GM23338 (cell line): ENCODE data around the gene OST4.

ENCODE experiments used
- CREB1 ChIP-seq: fragments of 250-450 bp; sonication (Bioruptor Pico); IDR thresholded peaks from 2 replicates; pipeline ENCODE4 v1.5.0; 2020; ENCODE audit warnings: low read depth, mild to moderate bottlenecking, moderate library complexity
- EZH2 ChIP-seq: fragments of 200-600 bp; sonication (generic); IDR thresholded peaks from one replicate; pipeline ENCODE4 v1.8.0; 2017; ENCODE audit warnings: antibody characterized with exemption, mild to moderate bottlenecking, low read depth; ENCODE audit not compliant: unreplicated experiment
- EZH2phosphoT487 ChIP-seq: fragments of 200-600 bp; sonication (generic); IDR thresholded peaks from one replicate; pipeline ENCODE4 v1.8.1; 2018; ENCODE audit warnings: antibody characterized with exemption; ENCODE audit not compliant: unreplicated experiment
- JUNB ChIP-seq: IDR thresholded peaks from one replicate; pipeline ENCODE4 v1.6.1; 2016; ENCODE audit warnings: antibody characterized with exemption; ENCODE audit not compliant: unreplicated experiment
- NANOG ChIP-seq: IDR thresholded peaks from 2 replicates; pipeline ENCODE4 v1.6.1; 2016; ENCODE audit warnings: antibody characterized with exemption, borderline replicate concordance
- POLR2AphosphoS5 ChIP-seq: IDR thresholded peaks from 2 replicates; pipeline ENCODE4 v1.6.1; 2016; ENCODE audit warnings: antibody characterized with exemption, low read depth
- ZNF331 ChIP-seq: fragments of 250-450 bp; sonication (Bioruptor Pico); IDR thresholded peaks from 2 replicates; pipeline ENCODE4 v1.5.0; 2020; ENCODE audit warnings: low read depth, mild to moderate bottlenecking, moderate library complexity
- TF ChIP-seq, protein P1 (sequence below), 2 experiments: fragments of 200-600 bp in 1 of 2; sonication (generic) in 1 of 2; conservative IDR thresholded peaks; 2 replicates each; pipeline versions ENCODE4 v1.5.1 to v1.6.1; 2016 to 2017; ENCODE audit warnings: antibody characterized with exemption in 2 of 2, low read depth in 2 of 2, mild to moderate bottlenecking in 2 of 2, moderate library complexity in 1 of 2
- TF ChIP-seq, protein P2 (sequence below): IDR thresholded peaks from one replicate; pipeline ENCODE4 v1.6.1; 2018; ENCODE audit warnings: antibody characterized with exemption; ENCODE audit not compliant: unreplicated experiment

DNA sequence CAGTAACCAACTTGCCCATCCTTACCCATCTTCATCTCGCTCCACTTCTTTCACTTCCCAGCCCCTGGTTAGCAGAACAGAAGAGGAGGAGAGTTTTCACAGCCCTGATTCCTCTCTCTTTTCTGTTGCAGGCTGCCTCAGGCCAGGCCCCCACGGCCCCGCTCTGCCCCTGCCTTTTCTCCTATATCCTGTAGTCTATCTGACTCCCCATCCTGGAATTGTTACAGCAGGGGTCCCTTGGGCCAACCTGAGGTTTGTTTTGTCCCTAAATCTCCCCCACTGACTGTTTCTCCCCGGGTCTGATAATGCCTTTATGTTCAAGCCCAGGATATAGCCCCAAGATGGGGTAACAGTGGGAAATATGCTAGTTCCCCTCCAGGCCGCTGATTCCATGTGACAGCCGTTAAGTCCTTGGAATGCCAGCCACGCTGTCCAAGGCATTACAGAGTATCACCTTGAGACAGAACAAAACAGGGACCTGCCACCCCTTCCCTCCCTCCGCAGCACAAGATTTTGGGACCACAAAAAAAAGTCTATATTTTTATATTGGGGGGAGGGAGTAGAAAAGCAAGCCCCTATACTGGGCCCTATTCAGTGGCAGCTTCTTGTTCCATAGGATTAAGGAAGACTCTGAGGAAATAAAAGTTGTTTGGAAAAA lies 1.4 kb downstream of the OST4 start:
- TF ChIP-seq, protein P1, sequence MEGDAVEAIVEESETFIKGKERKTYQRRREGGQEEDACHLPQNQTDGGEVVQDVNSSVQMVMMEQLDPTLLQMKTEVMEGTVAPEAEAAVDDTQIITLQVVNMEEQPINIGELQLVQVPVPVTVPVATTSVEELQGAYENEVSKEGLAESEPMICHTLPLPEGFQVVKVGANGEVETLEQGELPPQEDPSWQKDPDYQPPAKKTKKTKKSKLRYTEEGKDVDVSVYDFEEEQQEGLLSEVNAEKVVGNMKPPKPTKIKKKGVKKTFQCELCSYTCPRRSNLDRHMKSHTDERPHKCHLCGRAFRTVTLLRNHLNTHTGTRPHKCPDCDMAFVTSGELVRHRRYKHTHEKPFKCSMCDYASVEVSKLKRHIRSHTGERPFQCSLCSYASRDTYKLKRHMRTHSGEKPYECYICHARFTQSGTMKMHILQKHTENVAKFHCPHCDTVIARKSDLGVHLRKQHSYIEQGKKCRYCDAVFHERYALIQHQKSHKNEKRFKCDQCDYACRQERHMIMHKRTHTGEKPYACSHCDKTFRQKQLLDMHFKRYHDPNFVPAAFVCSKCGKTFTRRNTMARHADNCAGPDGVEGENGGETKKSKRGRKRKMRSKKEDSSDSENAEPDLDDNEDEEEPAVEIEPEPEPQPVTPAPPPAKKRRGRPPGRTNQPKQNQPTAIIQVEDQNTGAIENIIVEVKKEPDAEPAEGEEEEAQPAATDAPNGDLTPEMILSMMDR (conservative IDR thresholded peaks at IDR 0.05; ENCODE audit: low read depth in 2 of 2), result no peak
- TF ChIP-seq EZH2phosphoT487, result no peak
- TF ChIP-seq POLR2AphosphoS5, result no peak
- no peak for TF ChIP-seq EZH2
- TF ChIP-seq CREB1 (CRISPR knock-in tag), result no peak
- TF ChIP-seq NANOG, result no peak
- TF ChIP-seq, protein P2, sequence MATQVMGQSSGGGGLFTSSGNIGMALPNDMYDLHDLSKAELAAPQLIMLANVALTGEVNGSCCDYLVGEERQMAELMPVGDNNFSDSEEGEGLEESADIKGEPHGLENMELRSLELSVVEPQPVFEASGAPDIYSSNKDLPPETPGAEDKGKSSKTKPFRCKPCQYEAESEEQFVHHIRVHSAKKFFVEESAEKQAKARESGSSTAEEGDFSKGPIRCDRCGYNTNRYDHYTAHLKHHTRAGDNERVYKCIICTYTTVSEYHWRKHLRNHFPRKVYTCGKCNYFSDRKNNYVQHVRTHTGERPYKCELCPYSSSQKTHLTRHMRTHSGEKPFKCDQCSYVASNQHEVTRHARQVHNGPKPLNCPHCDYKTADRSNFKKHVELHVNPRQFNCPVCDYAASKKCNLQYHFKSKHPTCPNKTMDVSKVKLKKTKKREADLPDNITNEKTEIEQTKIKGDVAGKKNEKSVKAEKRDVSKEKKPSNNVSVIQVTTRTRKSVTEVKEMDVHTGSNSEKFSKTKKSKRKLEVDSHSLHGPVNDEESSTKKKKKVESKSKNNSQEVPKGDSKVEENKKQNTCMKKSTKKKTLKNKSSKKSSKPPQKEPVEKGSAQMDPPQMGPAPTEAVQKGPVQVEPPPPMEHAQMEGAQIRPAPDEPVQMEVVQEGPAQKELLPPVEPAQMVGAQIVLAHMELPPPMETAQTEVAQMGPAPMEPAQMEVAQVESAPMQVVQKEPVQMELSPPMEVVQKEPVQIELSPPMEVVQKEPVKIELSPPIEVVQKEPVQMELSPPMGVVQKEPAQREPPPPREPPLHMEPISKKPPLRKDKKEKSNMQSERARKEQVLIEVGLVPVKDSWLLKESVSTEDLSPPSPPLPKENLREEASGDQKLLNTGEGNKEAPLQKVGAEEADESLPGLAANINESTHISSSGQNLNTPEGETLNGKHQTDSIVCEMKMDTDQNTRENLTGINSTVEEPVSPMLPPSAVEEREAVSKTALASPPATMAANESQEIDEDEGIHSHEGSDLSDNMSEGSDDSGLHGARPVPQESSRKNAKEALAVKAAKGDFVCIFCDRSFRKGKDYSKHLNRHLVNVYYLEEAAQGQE, result no peak
- TF ChIP-seq JUNB, result no peak
- TF ChIP-seq ZNF331, result no peak
